ENCODE data around the gene GPANK1.
"Not testable (repeated sequence)": the region's sequence is repeated elsewhere in the genome, so short reads cannot be mapped to it uniquely, and the experiment has no call there.

The GPANK1 gene

DNA sequence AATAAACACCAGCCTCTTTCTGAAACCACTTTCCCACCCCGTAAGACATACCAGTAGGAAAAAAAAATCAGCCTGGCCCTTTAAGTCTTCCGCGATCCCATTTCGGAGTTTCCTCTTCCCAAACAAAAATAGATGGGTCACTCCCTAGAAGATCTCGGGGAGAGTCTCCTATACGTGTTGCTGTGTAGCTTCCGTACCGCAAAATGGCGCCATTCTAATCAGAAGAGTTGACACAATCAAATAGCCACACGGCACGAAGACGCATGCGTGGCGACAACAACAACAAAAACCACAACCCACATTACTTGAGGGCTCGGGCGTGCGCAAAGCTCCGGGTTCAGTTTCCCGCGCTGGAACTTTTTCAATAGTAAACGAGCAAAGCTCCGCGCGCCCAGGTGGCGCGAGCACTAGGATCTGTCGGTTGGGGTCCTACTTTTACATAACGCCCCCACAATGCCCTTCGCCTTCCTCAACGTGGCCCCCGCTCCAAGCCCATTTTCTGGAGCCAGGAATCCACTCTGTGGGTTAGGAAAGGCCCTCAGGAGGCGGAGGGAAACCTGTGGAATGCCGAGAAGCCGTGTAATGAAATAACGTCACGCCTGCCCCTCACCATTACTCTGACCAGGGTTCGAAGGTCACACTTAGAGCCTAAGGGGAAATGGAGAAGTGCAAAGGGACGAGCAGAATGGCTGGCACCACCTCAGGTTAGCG lies at the start of gene GPANK1:
Gene GPANK1, minus strand, starts transcription at position 208 of the 711 bp plus-strand sequence. CDS start 519 bp downstream, outside the sequence.
- DNase-seq: peak; percentile 85

DNA sequence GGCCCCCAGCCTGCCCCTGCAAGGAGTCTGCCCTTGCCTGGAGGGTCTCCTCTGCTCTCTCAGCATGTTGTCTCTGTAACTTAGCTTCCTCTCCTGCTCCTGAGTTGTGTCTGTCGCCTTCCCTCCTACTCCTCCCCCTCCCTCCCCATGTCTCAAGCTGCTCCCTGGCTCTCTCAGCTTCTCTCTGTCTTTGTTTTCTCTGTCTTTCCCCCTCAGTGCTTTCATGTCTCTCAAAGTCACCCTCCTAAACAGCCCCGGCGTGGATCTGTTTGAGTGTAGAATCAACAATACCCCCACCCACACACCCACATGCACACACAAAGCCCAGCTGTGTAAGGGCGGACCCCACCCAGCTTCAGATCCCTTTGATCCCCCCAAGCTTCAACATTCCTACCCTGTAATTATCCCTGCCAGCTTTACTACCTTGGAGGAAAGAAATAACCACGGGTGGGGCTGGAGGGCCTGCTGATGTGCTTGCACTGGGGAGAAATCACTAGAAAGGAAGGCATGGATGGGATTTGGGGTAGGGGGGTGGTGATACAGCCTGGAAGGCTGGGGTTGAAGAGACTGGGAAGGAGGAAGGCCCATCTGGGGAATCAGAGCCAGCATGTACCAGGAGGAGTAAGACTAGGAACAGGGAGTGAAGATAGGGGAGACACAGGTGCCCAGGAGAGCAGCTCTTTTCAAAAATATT lies 49.3 kb upstream of the GPANK1 start:
- no peak for DNase-seq

DNA sequence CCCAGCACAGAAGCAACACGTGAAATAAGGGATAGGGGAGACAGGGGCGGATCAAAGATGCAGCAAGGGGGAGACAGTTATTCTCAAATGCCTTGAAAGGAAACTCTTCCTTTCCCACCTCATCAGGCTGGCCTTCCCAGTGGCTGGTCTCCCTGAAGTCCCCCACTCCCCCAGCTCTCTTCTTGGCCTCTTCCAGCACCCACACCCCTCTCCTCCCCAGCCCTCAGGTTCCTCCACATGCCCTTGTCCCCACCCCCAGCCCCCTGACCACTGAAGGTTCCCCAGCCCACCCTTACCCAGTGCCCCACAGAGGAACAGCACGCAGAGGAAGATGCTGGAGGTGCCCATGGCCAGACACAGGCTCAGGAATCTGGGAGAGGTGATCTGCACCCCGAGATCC lies 48.7 kb upstream of the GPANK1 start:
- no peak for DNase-seq

DNA sequence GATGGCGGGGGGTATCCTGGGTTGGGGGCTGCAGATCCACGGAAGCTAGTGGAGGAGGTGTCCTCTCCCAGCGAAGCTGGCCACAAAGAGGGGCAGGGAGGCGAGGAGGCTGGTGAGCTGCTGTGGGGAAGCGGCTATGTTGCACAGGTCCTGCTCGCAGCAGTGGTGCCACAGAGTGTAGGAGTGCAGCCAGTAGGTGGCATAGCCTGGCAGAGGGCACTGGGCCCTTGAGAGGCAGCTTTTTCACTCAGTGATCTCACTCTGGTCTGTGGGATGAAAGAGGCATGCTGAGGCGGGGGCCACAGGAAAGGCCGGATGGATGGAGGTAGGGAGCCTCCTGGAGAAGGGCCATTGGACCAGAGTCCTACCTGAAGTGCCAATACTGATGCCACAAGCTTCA lies 47.5 kb upstream of the GPANK1 start:
- DNase-seq: no peak

DNA sequence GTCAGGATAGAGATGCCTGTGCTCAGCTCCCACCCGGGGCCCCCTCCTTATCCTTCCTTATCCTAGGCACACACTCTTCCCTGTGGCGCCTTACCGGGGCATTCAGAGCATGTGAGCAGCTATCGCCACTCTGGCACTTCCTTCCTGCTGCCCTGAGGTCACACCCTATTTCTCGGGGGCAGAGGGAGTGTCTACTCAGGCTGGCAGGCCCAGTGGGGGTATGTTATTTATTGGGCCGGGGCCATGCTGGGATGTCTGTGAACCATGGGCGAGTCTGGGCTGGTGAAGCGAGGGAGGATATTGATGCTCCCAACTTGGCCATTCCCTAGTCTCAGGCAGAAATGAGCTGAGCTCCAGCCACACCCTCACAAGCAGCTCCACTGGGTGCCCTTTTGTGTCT lies 46.4 kb upstream of the GPANK1 start:
- DNase-seq: no peak

DNA sequence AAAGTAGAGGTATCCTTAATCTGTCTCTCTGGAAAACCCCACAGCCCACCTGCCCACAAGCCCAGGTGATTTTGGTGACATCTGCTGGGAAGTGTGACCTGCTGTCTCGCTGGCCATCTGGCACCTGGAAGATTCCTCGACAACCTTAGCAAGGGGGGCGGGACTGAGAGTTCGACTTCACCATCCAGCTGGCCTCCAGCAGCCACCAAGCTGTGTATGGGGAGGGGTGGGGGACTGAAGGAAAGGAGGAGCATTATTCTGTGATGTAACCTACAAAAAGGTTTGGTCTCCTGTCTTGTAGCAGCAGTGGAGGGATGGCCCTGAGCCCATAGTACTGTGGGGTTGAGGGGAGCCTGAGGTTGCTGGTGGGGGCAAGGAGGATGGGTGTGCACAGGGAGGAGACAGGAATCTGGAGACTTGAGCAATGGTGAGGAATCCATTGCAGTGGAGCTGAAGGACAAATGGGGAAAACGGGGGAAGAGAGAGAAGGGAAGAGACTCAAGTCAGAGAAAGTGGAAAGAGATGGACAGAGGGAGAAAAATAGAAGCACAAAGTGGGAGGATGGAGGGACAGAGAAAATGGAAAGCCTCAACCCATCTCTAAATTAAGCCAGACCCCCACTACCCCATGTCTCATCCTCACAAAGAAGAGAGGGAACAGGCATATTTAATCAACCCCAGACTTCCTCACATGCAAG lies 45.9 kb upstream of the GPANK1 start:
- DNase-seq: no peak

DNA sequence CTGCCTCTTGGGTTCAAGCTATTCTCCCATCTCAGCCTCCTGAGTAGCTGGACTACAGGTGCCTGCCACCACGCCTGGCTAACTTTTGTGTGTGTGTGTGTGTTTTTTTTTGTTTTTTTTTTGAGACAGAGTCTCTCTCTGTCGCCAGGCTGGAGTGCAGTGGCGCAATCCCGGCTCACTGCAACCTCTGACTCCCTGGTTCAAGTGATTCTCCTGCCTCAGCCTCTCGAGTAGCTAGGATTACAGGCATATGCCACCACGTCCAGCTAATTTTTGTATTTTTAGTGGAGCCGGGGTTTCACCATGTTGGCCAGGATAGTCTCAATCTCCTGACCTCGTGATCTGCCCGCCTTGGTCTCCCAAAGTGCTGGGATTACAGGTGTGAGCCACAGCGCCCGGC lies 44.4 kb upstream of the GPANK1 start:
- DNase-seq: not testable (repeated sequence)

DNA sequence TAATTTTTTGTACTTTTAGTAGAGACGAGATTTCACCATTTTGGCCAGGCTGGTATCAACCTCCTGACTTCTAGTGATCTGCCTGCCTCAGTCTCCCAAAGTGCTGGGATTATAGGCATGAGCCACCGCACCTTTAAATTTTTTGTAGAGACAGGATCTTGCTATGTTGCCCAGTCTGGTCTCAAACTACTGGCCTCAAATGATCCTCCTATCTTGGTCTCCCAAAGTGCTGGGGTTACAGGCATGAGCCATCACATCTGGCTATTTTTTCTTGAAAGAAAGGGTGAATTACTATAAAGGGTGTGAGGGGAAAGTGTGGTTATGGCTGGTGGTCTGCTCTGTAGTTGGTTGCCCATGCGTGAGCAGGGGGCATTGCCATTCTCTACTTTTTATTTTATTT lies 43.4 kb upstream of the GPANK1 start:
- DNase-seq: no peak

DNA sequence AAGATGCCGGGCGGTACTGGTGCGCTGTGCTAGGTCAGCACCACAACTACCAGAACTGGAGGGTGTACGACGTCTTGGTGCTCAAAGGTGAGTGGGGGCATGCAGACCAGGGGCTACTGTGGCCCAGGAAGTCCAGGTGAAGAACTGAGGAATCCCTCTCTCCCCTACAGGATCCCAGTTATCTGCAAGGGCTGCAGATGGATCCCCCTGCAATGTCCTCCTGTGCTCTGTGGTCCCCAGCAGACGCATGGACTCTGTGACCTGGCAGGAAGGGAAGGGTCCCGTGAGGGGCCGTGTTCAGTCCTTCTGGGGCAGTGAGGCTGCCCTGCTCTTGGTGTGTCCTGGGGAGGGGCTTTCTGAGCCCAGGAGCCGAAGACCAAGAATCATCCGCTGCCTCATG lies 42.9 kb upstream of the GPANK1 start:
- no peak for DNase-seq

DNA sequence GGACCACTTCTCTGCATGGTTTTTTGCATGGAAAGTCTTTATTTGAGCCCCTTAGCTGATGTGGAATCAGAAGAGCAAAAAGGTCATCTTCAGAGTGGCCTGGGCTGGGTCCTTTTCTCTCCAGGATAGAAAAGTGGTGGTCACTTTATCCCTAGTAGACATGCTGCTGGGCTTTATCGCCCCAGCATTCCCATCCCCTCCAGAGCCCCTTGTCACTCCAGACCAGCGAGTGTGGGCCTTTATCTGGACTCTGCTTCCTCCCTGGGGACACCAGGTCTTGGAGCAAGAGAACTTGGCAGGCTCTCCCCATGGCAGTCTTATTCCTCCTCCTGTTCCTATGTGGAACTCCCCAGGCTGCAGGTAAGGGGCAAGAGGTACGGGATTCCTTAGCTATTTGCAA lies 41.8 kb upstream of the GPANK1 start, which contains the start of gene LY6G6F:
Gene LY6G6F, plus strand, starts transcription at position 268 of the 400 bp plus-strand sequence. Its CDS starts 41 bp downstream, at position 309.
- DNase-seq: no peak

DNA sequence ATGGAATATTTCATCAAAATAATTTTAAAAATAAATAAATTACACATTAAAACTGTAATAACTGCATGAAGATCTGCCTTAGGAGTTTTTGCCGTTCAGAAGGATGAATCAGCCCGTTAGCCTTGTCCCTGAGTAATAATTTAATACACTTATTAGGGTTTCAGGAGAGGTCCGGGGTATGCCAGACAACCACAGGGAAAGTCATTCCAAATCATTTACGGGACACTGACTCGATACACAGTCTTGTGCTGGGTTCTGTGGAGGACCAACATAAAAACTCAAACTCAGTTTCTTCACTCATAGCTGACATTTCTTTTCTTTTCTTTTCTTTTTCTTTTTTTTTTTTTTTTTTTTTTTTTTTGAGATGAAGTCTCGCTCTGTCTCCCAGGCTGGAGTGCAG lies 41.1 kb upstream of the GPANK1 start:
- DNase-seq: no peak

DNA sequence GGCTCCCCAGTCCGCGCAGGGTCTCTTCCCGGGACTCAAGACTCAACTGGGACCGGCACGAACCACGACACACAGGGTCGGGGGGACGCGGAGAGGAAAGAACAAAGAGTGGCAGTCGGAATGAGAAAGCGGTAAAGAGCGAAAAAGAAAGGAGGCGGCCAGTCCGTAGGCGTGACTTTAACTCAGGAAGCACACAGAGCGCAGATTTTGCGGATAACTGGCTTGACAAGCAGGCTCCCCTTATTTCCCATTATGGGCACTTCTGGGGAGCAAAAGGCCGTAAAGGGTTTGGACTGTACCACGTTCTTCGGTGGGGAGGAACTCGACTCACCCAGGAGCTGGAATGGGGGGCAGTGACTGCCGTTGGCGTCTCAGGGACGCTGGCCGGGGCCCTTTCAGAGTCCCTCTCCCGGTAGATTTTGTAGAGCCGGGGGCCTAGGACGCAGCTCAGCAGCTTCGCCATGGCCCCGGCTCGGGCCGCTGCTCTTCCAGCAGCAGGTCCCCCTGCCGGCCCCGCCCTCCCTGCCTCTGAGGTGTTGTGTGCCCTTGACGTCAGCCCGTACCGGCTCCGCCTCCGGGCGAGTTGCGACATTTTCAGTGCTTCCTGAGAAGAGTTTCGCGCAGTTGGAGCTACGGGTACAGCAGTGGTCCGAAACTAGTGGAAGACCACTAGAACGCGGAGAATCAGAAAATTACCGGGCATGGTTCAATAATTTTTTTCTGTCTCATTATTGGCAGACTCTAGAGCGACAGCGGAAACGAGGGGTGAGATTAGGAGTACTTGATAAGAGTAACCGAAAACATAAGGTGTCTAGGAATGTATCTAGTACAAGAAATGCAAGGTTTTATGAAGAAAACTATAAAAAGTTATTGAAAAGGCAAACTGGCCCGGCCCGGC lies 38.3 kb upstream of the GPANK1 start, which contains the start of gene ABHD16A:
Gene ABHD16A, minus strand, starts transcription at position 506 of the 898 bp plus-strand sequence. Its CDS starts 43 bp downstream, at position 463.
- peak; percentile 97 to 98 for DNase-seq

DNA sequence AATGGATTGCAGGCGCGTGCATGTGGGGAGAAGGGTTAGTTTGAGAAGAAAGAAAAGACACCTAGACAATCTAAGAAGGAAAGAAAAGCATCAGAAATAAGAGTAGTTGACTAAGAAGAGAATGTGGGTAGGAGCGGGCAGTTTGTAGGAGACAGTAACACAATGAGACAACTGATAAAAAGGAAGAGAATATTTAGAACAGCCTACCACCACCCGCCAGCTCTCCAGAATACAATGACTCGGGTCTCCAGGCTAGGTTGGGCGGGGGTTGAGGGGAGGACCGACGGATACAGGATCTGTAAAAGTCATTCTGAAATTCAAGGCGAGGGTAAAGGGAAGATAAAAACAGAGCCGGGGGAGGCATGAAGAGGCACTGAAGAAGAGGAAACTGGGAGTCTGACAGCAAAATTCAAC lies 37.6 kb upstream of the GPANK1 start:
- DNase-seq: peak; percentile 23 to 26

DNA sequence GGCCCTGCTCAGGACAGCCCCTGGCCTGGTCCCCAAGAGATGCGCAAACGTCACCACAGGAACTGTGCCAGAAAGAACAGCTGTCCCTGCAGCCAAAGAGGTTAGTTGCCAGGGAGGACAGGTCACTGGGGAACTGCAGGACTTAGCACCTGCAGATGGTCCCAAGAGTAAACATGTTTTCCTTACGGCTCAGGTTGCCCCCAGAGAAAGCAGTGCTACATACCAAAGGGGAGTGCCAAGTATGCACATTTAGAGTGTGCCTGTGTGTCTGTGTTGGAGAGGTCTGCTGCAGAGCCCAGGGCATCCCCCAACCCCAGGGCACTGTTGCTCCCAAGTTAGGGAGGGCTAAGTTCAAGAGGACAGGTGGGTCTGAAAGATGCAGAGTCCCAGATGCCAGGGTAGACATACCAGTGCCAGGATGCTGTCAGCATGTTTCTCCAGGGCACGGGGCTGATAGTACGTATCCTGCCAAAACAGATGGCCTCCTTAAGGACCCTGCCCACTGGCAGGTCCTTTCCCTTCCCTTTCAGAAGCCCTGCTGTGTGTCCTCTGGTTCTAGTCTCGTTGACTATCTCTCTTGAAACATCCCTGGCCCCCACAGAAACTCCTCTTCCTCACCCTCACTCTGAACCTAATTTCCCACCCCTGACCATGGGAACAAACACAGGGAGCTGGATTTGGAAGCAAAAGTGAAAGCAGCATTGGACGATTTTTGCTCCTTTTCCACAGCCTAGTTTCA lies 37.0 kb upstream of the GPANK1 start:
- no peak for DNase-seq

DNA sequence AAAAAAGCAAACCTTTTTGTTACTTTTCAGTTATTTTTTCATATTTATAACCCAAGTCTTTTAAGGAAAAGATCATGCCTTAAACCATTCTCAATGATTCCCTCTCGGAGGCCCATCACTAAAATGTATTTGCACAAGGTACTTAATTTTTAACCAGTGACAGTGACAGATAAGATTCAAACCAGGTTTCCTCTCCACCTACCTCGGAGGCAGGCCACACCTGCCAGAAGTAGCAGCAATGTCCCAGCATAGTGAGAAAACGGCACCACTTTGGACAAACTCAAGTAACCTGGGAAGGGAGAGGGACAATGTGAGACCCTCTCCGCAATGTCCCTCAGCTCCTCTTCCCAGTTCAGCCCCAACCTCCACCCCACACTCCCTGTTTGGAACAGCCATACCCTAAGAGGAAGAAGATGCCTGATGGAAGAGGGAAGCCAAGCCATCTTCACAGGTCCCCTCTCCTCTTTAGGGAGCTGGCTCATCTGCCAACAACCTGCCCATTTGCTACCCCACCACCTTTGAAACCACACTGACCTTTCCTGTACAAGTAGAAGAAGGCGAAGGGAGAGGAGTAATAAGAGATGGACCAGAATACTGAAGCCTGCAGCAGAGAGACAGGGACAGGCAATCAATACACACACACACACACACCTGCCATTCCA lies 36.1 kb upstream of the GPANK1 start:
- DNase-seq: no peak

DNA sequence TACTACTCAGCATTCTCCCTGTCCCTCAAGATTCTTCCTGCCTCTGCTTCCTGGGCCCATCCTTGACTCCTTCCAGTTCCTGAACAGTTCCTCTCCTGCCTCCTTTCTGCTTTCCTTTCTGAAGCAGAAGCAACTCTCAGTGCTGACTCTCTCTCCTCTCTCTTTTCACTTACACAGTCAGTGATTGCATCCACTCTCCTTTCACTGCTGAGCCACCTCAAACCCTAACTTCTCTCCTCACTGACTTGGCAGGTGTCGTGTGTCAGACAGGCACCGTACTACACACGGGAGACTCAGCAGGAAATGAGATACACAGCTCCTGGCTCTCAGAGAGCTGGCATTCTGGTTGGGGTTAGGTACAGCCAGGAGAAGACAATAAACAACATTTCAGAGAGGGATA lies 32.8 kb upstream of the GPANK1 start:
- DNase-seq: no peak

DNA sequence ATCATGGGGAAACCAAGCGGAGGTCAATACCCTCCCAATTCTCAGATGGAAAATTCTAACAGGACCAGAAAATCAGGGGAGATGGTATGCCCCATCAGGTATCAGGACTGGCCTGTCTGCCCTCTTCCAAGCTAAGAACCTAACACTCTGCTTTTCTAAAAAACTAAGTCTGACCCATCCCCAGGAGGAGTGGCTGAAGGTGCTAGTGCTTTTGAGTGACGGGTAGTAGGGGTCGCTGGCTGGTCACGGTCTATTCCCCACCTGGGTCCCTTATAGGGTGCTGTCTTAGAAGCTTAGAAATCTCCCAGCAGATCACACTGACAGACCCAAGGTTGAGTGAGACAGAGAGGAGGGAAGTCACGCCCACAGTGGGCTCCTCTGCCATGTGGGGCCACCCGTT lies 28.7 kb upstream of the GPANK1 start:
- no peak for DNase-seq

DNA sequence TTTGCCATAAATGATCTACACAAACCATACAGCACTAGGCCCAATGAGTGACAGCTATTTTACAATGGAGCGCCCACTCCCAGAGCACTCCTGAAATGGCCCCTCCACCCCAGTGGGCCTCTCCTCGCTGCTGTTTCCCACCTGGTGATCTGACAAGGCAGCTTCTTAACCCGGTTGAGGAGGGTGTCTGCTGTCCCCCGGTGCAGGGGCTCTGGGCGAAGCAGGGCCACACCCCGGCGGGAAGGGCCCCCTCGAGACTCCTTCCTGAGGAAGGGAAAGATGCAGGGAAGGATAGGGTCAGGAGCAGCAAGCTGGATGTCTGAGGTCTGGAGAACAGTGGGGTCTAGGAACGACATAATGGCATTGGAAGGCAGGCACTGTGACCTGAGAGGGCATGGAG lies 28.1 kb upstream of the GPANK1 start:
- DNase-seq: no peak

DNA sequence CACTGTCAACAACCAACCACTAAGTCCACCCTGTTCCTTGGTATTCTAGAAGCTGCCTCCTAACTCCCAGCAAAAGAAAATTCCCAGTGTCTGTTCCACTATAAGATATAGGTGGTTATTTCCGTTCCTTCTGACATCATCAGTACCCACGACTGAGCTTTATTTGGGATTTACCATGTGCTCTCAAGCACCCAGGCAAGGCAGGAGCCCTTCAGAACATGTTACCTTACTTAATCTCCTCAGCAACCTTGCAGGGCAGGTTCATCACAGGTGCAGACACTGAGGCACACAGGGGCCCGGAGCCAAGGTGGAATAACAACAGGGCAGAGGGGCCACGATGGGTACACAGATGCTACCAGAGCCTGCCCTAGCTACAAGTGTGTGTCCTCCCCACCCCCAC lies 27.6 kb upstream of the GPANK1 start:
- no peak for DNase-seq

DNA sequence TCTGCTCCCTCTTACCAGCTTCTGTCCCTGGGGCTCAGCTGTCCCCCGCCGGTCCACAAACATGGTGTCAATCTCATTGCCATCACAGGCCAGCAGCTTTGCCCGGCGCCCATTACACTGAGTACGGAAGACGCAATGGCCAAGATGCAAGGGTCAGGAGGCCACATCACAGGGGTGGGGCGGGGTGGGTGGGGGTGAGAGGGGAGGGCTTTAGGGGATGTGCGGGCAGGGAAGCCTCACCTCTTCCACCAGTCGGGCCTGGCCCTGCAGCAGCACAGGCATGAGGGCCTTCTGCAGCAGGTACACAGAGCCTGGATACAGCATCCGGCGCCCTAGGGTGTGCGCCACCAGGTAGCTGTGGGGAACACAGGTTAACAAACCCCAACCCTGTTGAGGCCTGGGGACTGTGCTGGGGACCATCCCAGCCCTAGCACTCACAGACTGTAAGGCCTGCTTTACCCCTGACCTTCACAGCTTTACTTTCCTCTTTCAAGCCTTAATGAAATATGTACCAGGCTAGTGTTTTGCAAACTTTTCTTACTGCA lies 26.8 kb upstream of the GPANK1 start:
- DNase-seq: no peak

DNA sequence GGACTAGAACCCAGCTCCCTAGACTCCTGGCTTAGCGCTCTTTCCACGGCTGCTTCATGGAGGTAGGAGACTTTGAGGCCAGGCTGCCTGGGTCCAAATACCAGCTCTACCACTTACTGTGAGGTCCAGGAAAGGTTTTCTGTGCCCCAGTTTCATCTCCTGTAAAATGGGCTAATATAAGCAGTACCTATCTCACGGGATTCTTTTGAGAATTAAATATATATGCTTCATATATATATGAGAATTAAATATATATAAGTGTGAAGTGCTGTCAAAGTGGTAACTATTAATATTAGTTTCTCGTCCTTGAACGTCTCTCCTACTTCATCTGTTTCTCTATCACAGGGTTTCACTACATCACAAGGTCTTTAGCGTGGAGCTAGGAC lies 26.3 kb upstream of the GPANK1 start:
- DNase-seq: no peak
